ENCODE data around the gene KISS1. TPM values are rescaled to one million over a fixed set of nuclear protein-coding genes. Genes with fewer than 3 reads are reported as not detected.

Gene KISS1
- total RNA-seq, 2 experiments from 2014 or later, result not detected

DNA sequence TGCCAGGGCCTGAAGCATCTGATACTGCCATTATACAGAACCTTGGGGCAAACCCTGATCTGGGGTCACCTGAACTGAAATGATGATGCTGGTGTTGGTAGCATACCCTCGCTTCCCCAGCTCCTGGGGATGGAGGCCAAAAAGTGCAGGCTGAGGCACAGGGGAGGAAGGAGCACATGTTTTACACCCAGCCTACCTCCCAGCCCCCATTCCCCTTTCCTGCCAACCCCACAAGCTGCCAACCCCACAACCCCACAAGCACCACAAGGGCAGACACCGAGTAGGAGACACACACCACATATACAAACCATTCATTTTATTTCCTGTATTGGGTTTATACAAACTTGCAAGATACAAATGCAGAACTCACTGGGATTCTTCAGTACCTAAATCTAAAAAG is 22.3 kb upstream of the KISS1 start:
- Histone ChIP-seq H3K4me2 (ENCODE audit: low read length) (no peak overlapping the region), H3K27ac (ENCODE audit: low read depth, low read length, poor library complexity, severe bottlenecking) (no peak overlapping the region), H3K9me2 (ENCODE audit: insufficient read depth, low read length) (no peaks in the 10 kb centered on the region), H3K9me3 (ENCODE audit: low read length) (no peaks in the 10 kb centered on the region), H3K4me1 (ENCODE audit: insufficient read depth, low read length, poor library complexity, severe bottlenecking) (no peaks in the 10 kb centered on the region), H3K36me3 (ENCODE audit: insufficient read depth, low read length) (no peaks in the 10 kb centered on the region), H3K4me3 (ENCODE audit: low read depth, low read length, poor library complexity, severe bottlenecking) (no peak overlapping the region), H4K20me1 (ENCODE audit: insufficient read depth, low read length) (no peaks in the 10 kb centered on the region), H2AFZ (ENCODE audit: low read length) (no peak overlapping the region), H3K79me2 (ENCODE audit: insufficient read depth, low read depth, low read length) (no peaks in the 10 kb centered on the region)
- intact Hi-C loops (cut with micrococcal nuclease; ENCODE audit: unreplicated experiment), result no loop called here
- ChIA-PET CTCF (ENCODE audit: unreplicated experiment) (no interaction called here), POLR2A (no interaction called here)
- no TSS peak for BruUV-seq (replicated peaks)
- DNase-seq (ENCODE audit: low spot score), result no peak
- TF ChIP-seq EZH2phosphoT487 (IDR thresholded peaks at IDR 0.05; ENCODE audit: borderline replicate concordance, low read depth, low read length), result no peak
- TF ChIP-seq, protein P1, sequence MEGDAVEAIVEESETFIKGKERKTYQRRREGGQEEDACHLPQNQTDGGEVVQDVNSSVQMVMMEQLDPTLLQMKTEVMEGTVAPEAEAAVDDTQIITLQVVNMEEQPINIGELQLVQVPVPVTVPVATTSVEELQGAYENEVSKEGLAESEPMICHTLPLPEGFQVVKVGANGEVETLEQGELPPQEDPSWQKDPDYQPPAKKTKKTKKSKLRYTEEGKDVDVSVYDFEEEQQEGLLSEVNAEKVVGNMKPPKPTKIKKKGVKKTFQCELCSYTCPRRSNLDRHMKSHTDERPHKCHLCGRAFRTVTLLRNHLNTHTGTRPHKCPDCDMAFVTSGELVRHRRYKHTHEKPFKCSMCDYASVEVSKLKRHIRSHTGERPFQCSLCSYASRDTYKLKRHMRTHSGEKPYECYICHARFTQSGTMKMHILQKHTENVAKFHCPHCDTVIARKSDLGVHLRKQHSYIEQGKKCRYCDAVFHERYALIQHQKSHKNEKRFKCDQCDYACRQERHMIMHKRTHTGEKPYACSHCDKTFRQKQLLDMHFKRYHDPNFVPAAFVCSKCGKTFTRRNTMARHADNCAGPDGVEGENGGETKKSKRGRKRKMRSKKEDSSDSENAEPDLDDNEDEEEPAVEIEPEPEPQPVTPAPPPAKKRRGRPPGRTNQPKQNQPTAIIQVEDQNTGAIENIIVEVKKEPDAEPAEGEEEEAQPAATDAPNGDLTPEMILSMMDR (conservative IDR thresholded peaks at IDR 0.05; ENCODE audit: low read length), result no peak

GRCh38 chr1:204217648-204218000 is 21.3 kb upstream of the KISS1 start:
- no TSS peak for BruUV-seq (replicated peaks)
- Histone ChIP-seq H3K4me2 (ENCODE audit: low read length) (no peak overlapping the region), H3K27ac (ENCODE audit: low read depth, low read length, poor library complexity, severe bottlenecking) (no peak overlapping the region), H3K9me3 (ENCODE audit: low read length) (no peaks in the 10 kb centered on the region), H2AFZ (ENCODE audit: low read length) (no peak overlapping the region), H3K9me2 (ENCODE audit: insufficient read depth, low read length) (no peaks in the 10 kb centered on the region), H3K4me1 (ENCODE audit: insufficient read depth, low read length, poor library complexity, severe bottlenecking) (no peaks in the 10 kb centered on the region), H4K20me1 (ENCODE audit: insufficient read depth, low read length) (no peaks in the 10 kb centered on the region), H3K36me3 (ENCODE audit: insufficient read depth, low read length) (no peaks in the 10 kb centered on the region), H3K79me2 (ENCODE audit: insufficient read depth, low read depth, low read length) (no peaks in the 10 kb centered on the region), H3K4me3 (ENCODE audit: low read depth, low read length, poor library complexity, severe bottlenecking) (no peak overlapping the region)
- intact Hi-C loops (cut with micrococcal nuclease; ENCODE audit: unreplicated experiment), result no loop called here
- DNase-seq (ENCODE audit: low spot score), result no peak
- ChIA-PET POLR2A (no interaction called here), CTCF (ENCODE audit: unreplicated experiment) (no interaction called here)
- TF ChIP-seq, protein P1 (conservative IDR thresholded peaks at IDR 0.05; ENCODE audit: low read length), result no peak
- no peak for TF ChIP-seq EZH2phosphoT487 (IDR thresholded peaks at IDR 0.05; ENCODE audit: borderline replicate concordance, low read depth, low read length)

DNA sequence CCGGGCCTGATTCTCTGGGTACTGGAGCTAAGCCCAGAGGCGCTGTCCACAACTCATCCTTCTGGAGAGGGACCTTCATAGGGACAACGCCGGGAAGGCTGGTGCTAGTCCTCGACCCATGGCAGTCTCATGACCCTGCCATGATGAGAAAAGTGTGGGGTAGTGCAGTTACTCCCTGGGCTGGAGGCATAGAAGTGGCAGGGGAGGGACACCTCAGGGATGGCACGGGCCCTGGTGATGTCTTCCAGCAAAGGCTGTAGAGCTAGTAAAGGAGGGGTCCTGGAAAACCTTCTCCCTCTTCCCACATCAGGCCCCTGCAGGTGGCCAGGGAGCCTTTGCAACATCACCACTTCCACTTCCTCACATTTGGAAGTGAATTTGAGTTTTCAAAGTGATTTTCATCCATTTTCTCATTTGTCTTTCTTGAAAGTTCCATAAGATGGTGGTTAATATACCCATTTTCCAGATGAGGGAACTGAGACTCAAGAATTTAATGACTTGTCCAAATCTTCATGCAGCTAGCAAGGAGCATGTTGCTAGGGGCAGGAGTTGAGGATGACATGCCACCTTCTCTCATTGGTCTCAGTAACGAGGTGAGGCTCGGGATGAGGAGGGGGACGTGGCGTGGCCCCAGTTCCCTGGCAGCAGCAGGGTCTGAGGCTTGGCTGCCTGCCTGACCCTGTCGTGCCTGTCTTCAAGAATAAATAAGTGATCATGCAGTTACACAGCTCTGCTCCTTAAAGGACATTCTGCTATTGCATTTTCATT is 20.8 kb upstream of the KISS1 start:
- Histone ChIP-seq H3K9me2 (ENCODE audit: insufficient read depth, low read length) (no peaks in the 10 kb centered on the region), H3K4me3 (ENCODE audit: low read depth, low read length, poor library complexity, severe bottlenecking) (no peak overlapping the region), H3K36me3 (ENCODE audit: insufficient read depth, low read length) (no peaks in the 10 kb centered on the region), H3K27ac (ENCODE audit: low read depth, low read length, poor library complexity, severe bottlenecking) (no peak overlapping the region), H3K9me3 (ENCODE audit: low read length) (no peaks in the 10 kb centered on the region), H3K4me1 (ENCODE audit: insufficient read depth, low read length, poor library complexity, severe bottlenecking) (no peaks in the 10 kb centered on the region), H3K4me2 (ENCODE audit: low read length) (no peak overlapping the region), H4K20me1 (ENCODE audit: insufficient read depth, low read length) (no peaks in the 10 kb centered on the region), H2AFZ (ENCODE audit: low read length) (no peak overlapping the region), H3K79me2 (ENCODE audit: insufficient read depth, low read depth, low read length) (no peaks in the 10 kb centered on the region)
- ChIA-PET CTCF (ENCODE audit: unreplicated experiment) (no interaction called here), POLR2A (no interaction called here)
- TF ChIP-seq, protein P1 (conservative IDR thresholded peaks at IDR 0.05; ENCODE audit: low read length), result no peak
- no peak for TF ChIP-seq EZH2phosphoT487 (IDR thresholded peaks at IDR 0.05; ENCODE audit: borderline replicate concordance, low read depth, low read length)
- no TSS peak for BruUV-seq (replicated peaks)
- DNase-seq (ENCODE audit: low spot score), result no peak
- intact Hi-C loops (cut with micrococcal nuclease; ENCODE audit: unreplicated experiment), result no loop called here
